OCI-LY1 (cell line): ENCODE data around the gene CETP.

Experiments used
- H2AFZ ChIP-seq: fragments of 200-600 bp; sonication (generic), shearing (Covaris generic); 2 replicates; pipeline ENCODE4 v1.6.0; 2014; ENCODE audit warnings: antibody characterized with exemption, mild to moderate bottlenecking, low read length
- H3F3A ChIP-seq: fragments of 200-600 bp; sonication (generic), shearing (Covaris generic); 2 replicates; pipeline ENCODE4 v1.6.0; 2014; ENCODE audit warnings: mild to moderate bottlenecking, antibody characterized with exemption, low read length, moderate library complexity; ENCODE audit not compliant: insufficient read depth
- H3K27ac ChIP-seq: fragments of 200-600 bp; sonication (generic); 2 replicates; pipeline ENCODE4 v1.5.1; 2014; ENCODE audit warnings: low read length, mixed run types, mild to moderate bottlenecking, low read depth; ENCODE audit not compliant: poor library complexity, severe bottlenecking
- H3K27me3 ChIP-seq: fragments of 200-600 bp; sonication (generic); 2 replicates; pipeline ENCODE4 v1.6.0; 2014; ENCODE audit warnings: antibody characterized with exemption, mild to moderate bottlenecking, low read length, moderate library complexity; ENCODE audit not compliant: insufficient read depth
- H3K36me3 ChIP-seq: fragments of 200-600 bp; sonication (generic); 2 replicates; pipeline ENCODE4 v1.6.1; 2014; ENCODE audit warnings: mild to moderate bottlenecking, antibody characterized with exemption, low read length, moderate library complexity, mixed read lengths; ENCODE audit not compliant: insufficient read depth
- H3K4me1 ChIP-seq: fragments of 200-600 bp; sonication (generic); 2 replicates; pipeline ENCODE4 v1.5.1; 2014; ENCODE audit warnings: mild to moderate bottlenecking, low read length, moderate library complexity; ENCODE audit not compliant: insufficient read depth, severe bottlenecking
- H3K4me2 ChIP-seq: fragments of 200-600 bp; sonication (generic), shearing (Covaris generic); 2 replicates; pipeline ENCODE4 v1.6.1; 2014; ENCODE audit warnings: low read length
- H3K4me3 ChIP-seq: fragments of 200-600 bp; sonication (generic); 2 replicates; pipeline ENCODE4 v1.5.1; 2014; ENCODE audit warnings: low read length, low read depth, mild to moderate bottlenecking, mixed read lengths; ENCODE audit not compliant: poor library complexity, severe bottlenecking
- H3K79me2 ChIP-seq: fragments of 200-600 bp; shearing (Covaris generic); 2 replicates; pipeline ENCODE4 v1.6.1; 2016; ENCODE audit warnings: mixed run types, low read length, mixed read lengths; ENCODE audit not compliant: insufficient read depth
- H3K9ac ChIP-seq: fragments of 200-600 bp; sonication (generic), shearing (Covaris generic); 2 replicates; pipeline ENCODE4 v1.6.1; 2014; ENCODE audit warnings: mild to moderate bottlenecking, low read length, mixed read lengths
- H3K9me2 ChIP-seq: fragments of 200-600 bp; sonication (generic), shearing (Covaris generic); 2 replicates; pipeline ENCODE4 v1.6.1; 2014; ENCODE audit warnings: low read depth, mild to moderate bottlenecking, low read length, mixed read lengths
- H3K9me3 ChIP-seq: fragments of 200-600 bp; shearing (Covaris generic); 2 replicates; pipeline ENCODE4 v1.6.1; 2014; ENCODE audit warnings: low read length, mixed read lengths
- H4K20me1 ChIP-seq: fragments of 200-600 bp; sonication (generic), shearing (Covaris generic); 2 replicates; pipeline ENCODE4 v1.6.0; 2016; ENCODE audit warnings: mild to moderate bottlenecking, low read length; ENCODE audit not compliant: insufficient read depth
- EZH2 ChIP-seq: fragments of 200-600 bp; sonication (generic), shearing (Covaris generic); IDR thresholded peaks from 2 replicates; pipeline ENCODE4 v1.8.0; 2017; ENCODE audit warnings: borderline replicate concordance, mixed run types, mild to moderate bottlenecking, antibody characterized with exemption, low read length, moderate library complexity, mixed read lengths
- TF ChIP-seq, protein P1 (sequence below): fragments of 200-600 bp; sonication (generic), shearing (Covaris generic); IDR thresholded peaks from 2 replicates; pipeline ENCODE4 v1.5.1; 2017; ENCODE audit warnings: mild to moderate bottlenecking, antibody characterized with exemption, low read length, moderate library complexity, mixed read lengths

Gene CETP

DNA sequence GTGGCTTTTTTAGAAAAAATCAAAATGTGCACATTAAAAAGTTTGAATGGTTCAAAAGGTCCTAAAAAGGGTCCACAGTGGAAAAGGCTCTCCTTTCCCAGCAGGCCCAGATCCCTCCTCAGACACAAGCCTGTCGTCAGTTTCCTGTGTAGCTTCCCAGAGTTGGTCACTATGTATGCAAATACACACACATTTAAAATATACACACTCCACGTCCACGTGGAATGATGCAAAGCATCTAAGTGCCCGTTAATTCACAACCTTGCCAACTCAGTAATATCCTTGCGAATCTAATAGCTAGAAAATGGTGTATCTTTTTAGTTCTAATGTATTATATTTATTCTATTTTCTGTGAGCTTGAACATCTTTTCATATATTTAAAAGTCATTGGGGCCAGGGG is 45.3 kb downstream of the CETP start:
- H3K27ac ChIP-seq, result no peak overlapping the region
- no peak overlapping the region for H3K9ac ChIP-seq
- no peaks in the 10 kb centered on the region for H3F3A ChIP-seq
- no peaks in the 10 kb centered on the region for H3K9me3 ChIP-seq
- peaks cover 13% of the 10 kb centered on the region; the same call in 1 of the 2 replicates for H3K27me3 ChIP-seq
- peaks cover 11% of the 10 kb centered on the region for H3K4me1 ChIP-seq
- no peaks in the 10 kb centered on the region for H4K20me1 ChIP-seq
- no peak overlapping the region for H3K4me3 ChIP-seq
- H3K9me2 ChIP-seq, result no peaks in the 10 kb centered on the region
- no peaks in the 10 kb centered on the region for H3K36me3 ChIP-seq
- no peak overlapping the region for H3K4me2 ChIP-seq
- no peak for TF ChIP-seq EZH2
- TF ChIP-seq, protein P1, sequence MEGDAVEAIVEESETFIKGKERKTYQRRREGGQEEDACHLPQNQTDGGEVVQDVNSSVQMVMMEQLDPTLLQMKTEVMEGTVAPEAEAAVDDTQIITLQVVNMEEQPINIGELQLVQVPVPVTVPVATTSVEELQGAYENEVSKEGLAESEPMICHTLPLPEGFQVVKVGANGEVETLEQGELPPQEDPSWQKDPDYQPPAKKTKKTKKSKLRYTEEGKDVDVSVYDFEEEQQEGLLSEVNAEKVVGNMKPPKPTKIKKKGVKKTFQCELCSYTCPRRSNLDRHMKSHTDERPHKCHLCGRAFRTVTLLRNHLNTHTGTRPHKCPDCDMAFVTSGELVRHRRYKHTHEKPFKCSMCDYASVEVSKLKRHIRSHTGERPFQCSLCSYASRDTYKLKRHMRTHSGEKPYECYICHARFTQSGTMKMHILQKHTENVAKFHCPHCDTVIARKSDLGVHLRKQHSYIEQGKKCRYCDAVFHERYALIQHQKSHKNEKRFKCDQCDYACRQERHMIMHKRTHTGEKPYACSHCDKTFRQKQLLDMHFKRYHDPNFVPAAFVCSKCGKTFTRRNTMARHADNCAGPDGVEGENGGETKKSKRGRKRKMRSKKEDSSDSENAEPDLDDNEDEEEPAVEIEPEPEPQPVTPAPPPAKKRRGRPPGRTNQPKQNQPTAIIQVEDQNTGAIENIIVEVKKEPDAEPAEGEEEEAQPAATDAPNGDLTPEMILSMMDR, result no peak
- no peak overlapping the region for H2AFZ ChIP-seq
- no peaks in the 10 kb centered on the region for H3K79me2 ChIP-seq

DNA sequence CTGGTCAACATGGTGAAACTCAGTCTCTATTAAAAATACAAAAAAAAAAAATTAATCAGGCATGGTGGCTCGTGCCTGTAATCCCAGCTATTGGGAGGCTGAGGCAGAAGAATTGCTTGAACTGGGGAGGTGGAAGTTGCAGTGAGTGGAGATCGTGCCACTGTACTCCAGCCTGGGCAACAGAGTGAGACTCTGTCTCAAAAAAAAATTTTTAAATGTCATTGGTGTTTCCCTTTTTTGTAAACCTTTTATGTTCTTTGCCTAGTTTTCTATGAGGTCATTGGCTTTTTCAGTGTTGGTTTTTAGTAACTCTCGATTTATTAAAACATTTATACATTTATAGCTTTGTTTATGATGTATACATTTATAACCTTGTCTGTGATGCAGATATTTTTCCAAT is 45.8 kb downstream of the CETP start:
- no peaks in the 10 kb centered on the region for H3K9me2 ChIP-seq
- no peaks in the 10 kb centered on the region for H3K36me3 ChIP-seq
- H4K20me1 ChIP-seq, result no peaks in the 10 kb centered on the region
- H3K9ac ChIP-seq, result no peak overlapping the region
- TF ChIP-seq, protein P1, result no peak
- no peak for TF ChIP-seq EZH2
- no peaks in the 10 kb centered on the region for H3F3A ChIP-seq
- no peaks in the 10 kb centered on the region for H3K79me2 ChIP-seq
- H3K4me2 ChIP-seq, result no peak overlapping the region
- H3K27me3 ChIP-seq, result peaks cover 13% of the 10 kb centered on the region; the same call in 1 of the 2 replicates
- no peak overlapping the region for H3K27ac ChIP-seq
- peaks cover 11% of the 10 kb centered on the region for H3K4me1 ChIP-seq
- H3K9me3 ChIP-seq, result no peaks in the 10 kb centered on the region
- no peak overlapping the region for H3K4me3 ChIP-seq
- no peak overlapping the region for H2AFZ ChIP-seq

DNA sequence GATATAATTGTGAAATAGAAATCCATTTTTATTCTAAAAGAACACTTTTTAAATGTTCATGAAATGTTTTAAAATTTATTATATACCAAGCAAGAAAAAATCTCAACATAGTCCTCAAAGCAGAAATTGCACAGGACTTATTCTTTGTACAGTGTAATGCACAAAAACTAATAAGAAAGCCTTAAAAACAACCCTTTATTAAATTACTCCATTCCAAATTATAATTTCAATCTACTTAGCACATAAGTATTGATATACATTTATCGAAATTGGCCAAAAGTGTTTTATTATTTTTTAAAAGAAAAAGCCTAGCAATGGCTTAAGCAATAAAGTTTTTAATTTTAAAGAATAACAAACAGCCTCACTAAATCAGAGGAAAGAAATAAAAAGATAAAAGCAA is 46.7 kb downstream of the CETP start:
- H3K9me2 ChIP-seq, result no peaks in the 10 kb centered on the region
- H3K36me3 ChIP-seq, result no peaks in the 10 kb centered on the region
- TF ChIP-seq EZH2, result no peak
- TF ChIP-seq, protein P1, result no peak
- no peak overlapping the region for H2AFZ ChIP-seq
- H3K79me2 ChIP-seq, result no peaks in the 10 kb centered on the region
- 0 out of 2 replicates have a peak, but pooled peaks cover 13% of the 10 kb centered on the region for H3K27me3 ChIP-seq
- no peak overlapping the region for H3K4me2 ChIP-seq
- no peaks in the 10 kb centered on the region for H3F3A ChIP-seq
- H3K4me1 ChIP-seq, result peaks cover 9% of the 10 kb centered on the region
- no peak overlapping the region for H3K9ac ChIP-seq
- H3K9me3 ChIP-seq, result no peaks in the 10 kb centered on the region
- H3K27ac ChIP-seq, result no peak overlapping the region
- no peak overlapping the region for H3K4me3 ChIP-seq
- H4K20me1 ChIP-seq, result no peaks in the 10 kb centered on the region
